ENCODE data around the gene SLC49A3.
"Not testable (repeated sequence)": the region's sequence is repeated elsewhere in the genome, so short reads cannot be mapped to it uniquely, and the experiment has no call there.

Gene SLC49A3

DNA sequence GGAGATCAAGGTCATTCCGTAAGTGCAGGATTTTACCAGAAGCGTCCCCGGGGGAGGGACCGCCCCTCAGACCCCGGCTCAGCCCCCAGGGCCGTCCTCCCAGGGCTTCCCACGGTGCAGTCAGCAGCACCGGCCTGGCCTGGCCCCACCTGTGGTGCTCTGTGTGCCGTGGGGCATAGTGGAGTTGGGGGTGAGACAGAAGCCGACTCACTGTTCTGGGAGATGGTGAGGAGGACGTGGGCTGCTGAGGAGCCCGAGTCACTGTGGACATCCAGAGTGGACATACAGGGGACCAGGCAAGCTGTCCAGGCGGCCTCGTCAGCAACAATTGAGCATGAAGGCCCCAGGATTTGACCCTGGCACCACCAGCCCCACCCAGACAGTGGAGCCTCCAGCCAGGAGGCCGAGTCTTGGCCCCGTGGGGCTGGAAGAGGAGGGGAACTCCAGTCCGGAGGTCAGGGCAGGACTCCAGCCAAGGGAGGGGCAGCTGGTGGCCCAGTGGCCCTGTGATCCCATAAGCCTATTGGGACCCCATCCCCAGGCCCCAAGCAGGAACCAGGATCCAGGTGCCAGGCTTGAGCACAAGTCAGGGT lies 34.0 kb downstream of the SLC49A3 start:
- H3K9me3 ChIP-seq (ENCODE audit: control insufficient read depth, insufficient read depth, low read length) = no peaks in the 10 kb centered on the region
- no peaks in the 10 kb centered on the region for H3K4me1 ChIP-seq (ENCODE audit: insufficient read depth, low read length)
- no peaks in the 10 kb centered on the region for H3K36me3 ChIP-seq (ENCODE audit: insufficient read depth, low read length)

DNA sequence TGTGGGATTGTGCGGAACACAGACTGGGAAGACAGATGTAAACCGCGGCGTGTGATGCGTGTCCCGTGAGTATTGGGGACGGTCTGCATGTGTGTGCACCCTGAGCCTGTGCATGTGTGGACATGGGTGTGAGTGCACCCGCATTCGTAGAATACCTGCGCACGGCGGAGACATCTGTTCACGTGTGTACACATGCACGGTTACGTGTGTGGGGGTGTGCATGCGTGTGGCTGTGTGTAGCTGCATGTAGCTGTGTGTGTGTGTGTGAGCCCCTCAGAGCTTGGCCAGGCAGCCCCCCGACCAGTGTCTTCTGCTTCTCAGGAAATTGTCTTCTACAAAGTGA lies 34.5 kb downstream of the SLC49A3 start:
- Histone ChIP-seq H3K36me3 (ENCODE audit: insufficient read depth, low read length) (no peaks in the 10 kb centered on the region), H3K4me1 (ENCODE audit: insufficient read depth, low read length) (no peaks in the 10 kb centered on the region), H3K9me3 (ENCODE audit: control insufficient read depth, insufficient read depth, low read length) (no peaks in the 10 kb centered on the region), H3K9ac (ENCODE audit: low read depth, low read length) (no peak overlapping the region)

More for the DNA sequence above, 34.0 kb downstream of the SLC49A3 start:
- no peak overlapping the region for H3K9ac ChIP-seq (ENCODE audit: low read depth, low read length)

DNA sequence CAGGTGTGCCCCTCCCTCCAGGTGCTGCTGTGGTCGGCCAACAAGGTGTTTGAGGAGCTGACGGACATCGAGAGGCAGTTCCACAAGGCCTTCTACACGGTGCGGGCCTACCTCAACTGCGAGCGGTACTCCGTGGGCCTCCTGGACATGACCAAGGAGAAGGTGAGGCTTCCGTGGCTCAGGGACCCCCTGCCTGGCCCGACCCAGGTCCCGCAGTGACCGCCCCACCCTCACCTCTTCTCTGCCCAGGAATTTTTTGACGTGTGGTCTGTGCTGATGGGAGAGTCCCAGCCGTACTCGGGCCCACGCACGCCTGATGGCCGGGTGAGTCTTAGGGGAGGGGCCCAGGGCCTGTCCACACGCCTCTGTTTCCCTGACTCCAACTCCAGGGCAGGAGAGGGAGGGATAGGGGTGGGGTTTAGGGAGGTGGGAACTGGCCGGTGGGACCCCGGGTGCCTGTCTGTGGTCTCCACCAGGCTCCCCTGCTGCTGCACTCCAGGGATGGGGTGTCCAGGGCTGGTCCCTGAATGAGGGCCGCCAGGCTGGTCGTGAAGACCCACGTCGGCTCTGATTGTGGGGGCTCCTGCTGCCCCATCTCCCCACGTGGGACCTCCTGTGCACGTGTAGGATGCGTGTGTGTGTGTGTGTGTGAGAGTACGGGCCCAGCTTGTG lies 35.0 kb downstream of the SLC49A3 start:
- no peaks in the 10 kb centered on the region; the same call in 1 of the 2 replicates for H3K4me1 ChIP-seq (ENCODE audit: insufficient read depth, low read length)
- H3K9ac ChIP-seq (ENCODE audit: low read depth, low read length) = no peak overlapping the region
- no peaks in the 10 kb centered on the region for H3K9me3 ChIP-seq (ENCODE audit: control insufficient read depth, insufficient read depth, low read length)
- H3K36me3 ChIP-seq (ENCODE audit: insufficient read depth, low read length) = no peaks in the 10 kb centered on the region

DNA sequence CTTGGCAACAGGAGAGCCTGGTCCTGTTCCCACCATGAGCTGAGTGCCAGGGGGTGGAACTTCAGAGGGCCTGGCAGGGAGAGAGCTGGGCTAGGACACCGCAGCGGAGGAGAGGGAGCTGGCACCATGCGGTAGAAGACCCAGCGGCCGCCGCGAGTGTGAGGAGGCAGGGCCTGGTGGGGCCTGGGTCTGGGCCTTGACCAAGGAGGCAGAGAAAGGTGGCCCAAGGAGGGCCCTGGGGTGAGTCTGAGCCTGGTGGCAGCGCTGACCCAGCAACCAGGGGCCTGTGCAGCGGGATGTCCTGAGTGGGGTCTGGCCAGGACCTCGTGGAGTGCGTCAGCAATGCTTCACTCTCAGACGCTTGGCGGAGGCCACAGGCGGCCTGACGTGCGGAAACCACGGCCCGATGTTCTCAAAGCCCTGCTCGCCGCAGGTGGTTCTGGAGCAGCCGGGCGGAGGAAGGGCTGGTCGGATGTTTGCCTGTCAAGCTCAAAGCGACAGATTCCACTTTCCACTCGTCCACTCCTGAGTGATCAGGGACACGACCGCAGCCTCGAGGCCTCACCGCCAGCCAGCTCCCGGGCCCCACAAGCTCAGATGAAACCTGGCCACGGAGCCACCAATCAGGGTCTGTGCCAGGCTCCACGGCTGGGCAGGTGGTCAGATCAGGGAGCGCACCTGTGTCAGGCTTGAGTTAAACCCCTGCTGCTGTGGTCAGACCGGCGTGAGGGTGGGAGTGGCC lies 35.7 kb downstream of the SLC49A3 start:
- Histone ChIP-seq H3K9ac (ENCODE audit: low read depth, low read length) (no peak overlapping the region), H3K9me3 (ENCODE audit: control insufficient read depth, insufficient read depth, low read length) (no peaks in the 10 kb centered on the region), H3K36me3 (ENCODE audit: insufficient read depth, low read length) (no peaks in the 10 kb centered on the region), H3K4me1 (ENCODE audit: insufficient read depth, low read length) (no peaks in the 10 kb centered on the region; the same call in 1 of the 2 replicates)

DNA sequence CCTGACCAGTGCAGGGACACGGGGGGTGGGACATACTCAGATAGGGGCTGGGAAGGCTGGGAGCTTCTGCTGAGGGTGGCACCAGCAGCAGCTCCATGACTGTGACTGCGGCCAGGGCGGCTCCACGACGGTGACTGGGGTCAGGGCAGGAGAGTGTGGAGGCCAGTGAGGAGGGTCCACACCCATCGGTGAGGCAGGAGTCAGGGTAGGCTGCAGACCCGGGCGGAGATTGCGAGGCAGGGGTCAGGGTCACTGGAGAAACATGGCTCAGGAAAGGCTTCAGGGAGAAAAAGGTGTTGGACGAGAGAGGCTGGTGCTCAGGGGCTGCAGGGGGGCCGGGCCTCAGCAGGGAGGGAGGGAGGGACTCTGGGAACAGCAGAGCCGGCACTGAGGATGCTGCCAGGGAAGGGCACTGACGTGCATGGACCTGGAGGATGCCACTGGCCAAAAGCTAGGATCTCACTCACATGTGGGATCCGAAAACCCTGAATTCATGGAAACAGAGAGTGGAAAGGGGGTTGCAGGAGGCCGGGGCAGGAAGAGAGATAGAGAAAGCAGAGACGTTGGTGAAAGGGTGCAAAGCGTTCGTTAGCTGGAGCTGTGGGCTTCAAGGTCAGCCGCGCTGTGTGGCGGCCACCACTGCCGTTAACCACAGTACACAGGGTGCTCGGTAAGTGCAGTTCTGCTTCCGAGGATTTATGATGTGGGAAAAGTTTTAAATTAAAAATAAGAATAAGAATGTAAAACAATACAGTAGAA lies 36.9 kb downstream of the SLC49A3 start:
- H3K36me3 ChIP-seq (ENCODE audit: insufficient read depth, low read length) = no peaks in the 10 kb centered on the region
- no peak overlapping the region for H3K9ac ChIP-seq (ENCODE audit: low read depth, low read length)
- H3K4me1 ChIP-seq (ENCODE audit: insufficient read depth, low read length) = no peaks in the 10 kb centered on the region; the same call in 1 of the 2 replicates
- H3K9me3 ChIP-seq (ENCODE audit: control insufficient read depth, insufficient read depth, low read length) = no peaks in the 10 kb centered on the region

DNA sequence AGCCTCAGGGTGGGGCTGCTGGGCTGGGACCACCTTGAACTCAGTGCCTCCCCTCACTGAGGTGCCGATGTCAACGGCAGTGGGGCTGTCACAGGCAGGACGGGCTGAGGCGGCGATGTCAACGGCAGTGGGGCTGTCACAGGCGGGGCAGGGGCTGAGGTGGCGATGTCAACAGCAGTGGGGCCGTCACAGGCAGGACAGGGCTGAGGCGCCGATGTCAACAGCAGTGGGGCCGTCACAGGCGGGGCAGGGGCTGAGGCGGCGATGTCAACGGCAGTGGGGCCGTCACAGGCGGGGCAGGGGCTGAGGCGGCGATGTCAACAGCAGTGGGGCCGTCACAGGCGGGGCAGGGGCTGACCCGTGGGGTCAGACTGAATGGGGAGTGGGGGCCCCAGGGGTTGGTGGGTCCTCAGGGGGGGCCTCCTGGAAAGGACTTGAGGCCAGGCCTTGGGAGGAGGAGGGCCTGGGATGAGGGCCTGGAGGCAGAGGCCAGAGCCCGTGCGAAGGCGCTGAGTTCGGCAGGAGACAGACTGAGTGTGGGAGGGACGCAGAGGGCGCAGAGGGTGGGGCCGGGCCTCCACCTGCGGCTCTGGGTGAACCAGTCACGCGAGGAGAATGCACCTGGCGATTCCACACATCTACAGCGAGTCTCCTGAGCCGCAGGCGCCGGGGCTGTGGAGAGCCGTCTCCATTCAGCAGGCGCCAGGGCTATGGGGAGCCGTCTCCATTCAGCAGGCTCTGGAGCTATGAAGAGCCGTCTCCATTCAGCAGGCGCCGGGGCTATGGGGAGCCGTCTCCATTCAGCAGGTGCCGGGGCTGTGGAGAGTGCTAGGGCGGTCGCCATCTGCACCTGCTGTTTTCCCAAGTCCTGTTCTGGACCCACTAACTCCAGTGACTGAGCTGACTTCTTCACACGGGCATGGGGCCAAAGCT lies 37.7 kb downstream of the SLC49A3 start:
- Histone ChIP-seq H3K36me3 (ENCODE audit: insufficient read depth, low read length) (no peaks in the 10 kb centered on the region), H3K9ac (ENCODE audit: low read depth, low read length) (no peak overlapping the region), H3K9me3 (ENCODE audit: control insufficient read depth, insufficient read depth, low read length) (no peaks in the 10 kb centered on the region), H3K4me1 (ENCODE audit: insufficient read depth, low read length) (no peaks in the 10 kb centered on the region; the same call in 1 of the 2 replicates)

DNA sequence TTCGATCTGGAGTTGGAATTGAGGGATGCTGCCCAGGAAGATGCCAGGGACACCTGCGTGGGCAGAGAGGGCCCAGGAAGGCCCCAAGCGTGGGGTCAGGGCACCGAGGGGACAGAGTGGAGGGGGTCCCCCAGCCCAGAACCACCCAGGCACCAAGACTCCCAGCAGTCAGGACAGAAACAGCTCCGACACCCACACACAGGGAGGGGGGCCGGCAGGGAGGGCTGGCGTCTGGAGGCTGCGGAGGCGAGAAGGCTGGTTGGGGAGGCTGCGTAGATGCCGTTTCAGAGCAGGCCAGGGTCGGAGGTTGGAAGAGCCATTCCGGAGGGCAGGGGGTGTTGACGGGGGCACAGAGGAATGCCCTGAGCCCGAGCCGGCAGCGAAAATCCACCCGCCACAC lies 38.5 kb downstream of the SLC49A3 start:
- H3K4me1 ChIP-seq (ENCODE audit: insufficient read depth, low read length) = no peaks in the 10 kb centered on the region; the same call in 1 of the 2 replicates
- H3K9me3 ChIP-seq (ENCODE audit: control insufficient read depth, insufficient read depth, low read length) = no peaks in the 10 kb centered on the region
- no peak overlapping the region for H3K9ac ChIP-seq (ENCODE audit: low read depth, low read length)
- H3K36me3 ChIP-seq (ENCODE audit: insufficient read depth, low read length) = no peaks in the 10 kb centered on the region

DNA sequence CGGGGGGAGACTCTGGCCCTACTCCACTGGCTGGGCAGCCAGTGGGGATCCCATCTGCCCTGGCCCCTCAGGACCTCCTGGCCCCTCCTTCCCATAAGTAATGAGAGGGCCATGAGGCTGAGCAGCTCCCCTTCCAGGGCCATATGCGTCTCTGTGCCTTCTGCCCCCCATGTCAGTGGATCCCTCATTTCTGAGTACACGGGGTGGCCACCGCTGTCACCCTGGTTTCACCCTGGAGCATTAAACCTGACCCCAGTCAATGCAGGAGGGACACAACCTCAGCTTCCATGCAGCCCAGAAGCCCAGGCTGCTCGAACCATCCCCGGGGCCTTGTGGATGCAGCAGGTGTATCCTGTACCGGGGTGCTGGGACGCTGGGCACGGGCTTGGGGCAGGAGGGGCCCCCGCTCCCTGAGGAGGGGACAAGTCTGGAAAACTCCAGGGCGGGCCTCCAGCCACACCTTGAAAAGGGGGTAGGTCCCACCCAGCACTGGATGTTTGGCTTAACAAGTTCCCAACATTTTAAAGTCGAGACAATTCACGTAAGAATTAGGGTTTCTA lies 39.1 kb downstream of the SLC49A3 start:
- no peak overlapping the region for H3K9ac ChIP-seq (ENCODE audit: low read depth, low read length)
- H3K4me1 ChIP-seq (ENCODE audit: insufficient read depth, low read length) = no peaks in the 10 kb centered on the region; the same call in 1 of the 2 replicates
- H3K36me3 ChIP-seq (ENCODE audit: insufficient read depth, low read length) = no peaks in the 10 kb centered on the region
- no peaks in the 10 kb centered on the region for H3K9me3 ChIP-seq (ENCODE audit: control insufficient read depth, insufficient read depth, low read length)

DNA sequence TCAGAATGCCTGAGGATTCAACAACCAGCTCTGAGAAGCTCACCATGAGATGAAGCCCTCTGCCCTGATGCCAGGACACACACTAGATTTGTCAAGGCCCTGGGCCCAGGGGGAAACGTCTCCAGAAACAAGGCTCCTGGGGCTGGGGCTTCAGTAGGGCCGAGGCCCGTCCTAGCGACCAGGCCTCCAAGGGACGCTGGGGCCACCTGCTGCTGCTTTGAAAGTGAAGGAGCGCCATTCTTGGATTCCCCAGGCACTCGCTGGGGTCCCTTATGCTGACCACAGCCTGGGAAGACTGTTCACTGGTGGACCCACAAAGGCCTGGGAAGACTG lies 39.7 kb downstream of the SLC49A3 start:
- H3K4me1 ChIP-seq (ENCODE audit: insufficient read depth, low read length) = no peaks in the 10 kb centered on the region; the same call in 1 of the 2 replicates
- no peaks in the 10 kb centered on the region for H3K36me3 ChIP-seq (ENCODE audit: insufficient read depth, low read length)
- no peak overlapping the region for H3K9ac ChIP-seq (ENCODE audit: low read depth, low read length)
- no peaks in the 10 kb centered on the region for H3K9me3 ChIP-seq (ENCODE audit: control insufficient read depth, insufficient read depth, low read length)

DNA sequence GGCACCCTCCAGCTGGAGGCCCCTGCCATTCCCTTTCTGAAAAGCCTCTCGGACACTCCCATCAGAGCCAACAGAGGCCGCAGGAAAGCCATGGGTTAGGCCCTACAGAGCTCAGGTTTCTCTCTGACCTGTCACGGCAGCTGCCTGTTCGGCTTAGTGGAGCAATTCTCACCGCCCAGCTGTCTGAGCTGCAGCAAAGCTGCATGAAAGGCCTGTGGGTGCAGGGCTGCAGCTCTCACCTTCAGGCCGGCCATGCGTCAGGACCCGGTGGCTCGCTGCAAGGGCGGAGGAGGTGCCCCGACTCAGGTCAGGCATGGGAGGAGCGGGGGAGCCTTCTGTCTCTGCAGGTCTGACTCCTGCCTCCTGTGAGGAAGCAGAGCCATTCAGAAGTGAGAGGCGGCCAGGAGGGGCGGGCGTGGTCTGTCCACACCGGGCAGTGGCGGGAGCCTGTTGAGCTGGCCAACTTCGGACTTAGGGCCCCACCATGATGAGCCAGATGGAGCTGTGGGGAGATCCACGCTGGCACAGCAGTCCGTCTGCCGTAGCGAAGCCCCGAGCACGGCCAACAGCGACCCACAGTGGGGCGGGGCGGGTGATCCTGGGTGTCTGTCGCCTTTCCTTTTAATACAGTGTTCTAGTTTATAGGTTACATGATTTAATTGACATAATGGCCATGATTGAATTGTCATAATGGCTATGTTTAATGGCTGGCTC lies 40.2 kb downstream of the SLC49A3 start:
- H3K36me3 ChIP-seq (ENCODE audit: insufficient read depth, low read length) = no peaks in the 10 kb centered on the region
- H3K9me3 ChIP-seq (ENCODE audit: control insufficient read depth, insufficient read depth, low read length) = no peaks in the 10 kb centered on the region
- no peaks in the 10 kb centered on the region; the same call in 1 of the 2 replicates for H3K4me1 ChIP-seq (ENCODE audit: insufficient read depth, low read length)
- H3K9ac ChIP-seq (ENCODE audit: low read depth, low read length) = no peak overlapping the region

DNA sequence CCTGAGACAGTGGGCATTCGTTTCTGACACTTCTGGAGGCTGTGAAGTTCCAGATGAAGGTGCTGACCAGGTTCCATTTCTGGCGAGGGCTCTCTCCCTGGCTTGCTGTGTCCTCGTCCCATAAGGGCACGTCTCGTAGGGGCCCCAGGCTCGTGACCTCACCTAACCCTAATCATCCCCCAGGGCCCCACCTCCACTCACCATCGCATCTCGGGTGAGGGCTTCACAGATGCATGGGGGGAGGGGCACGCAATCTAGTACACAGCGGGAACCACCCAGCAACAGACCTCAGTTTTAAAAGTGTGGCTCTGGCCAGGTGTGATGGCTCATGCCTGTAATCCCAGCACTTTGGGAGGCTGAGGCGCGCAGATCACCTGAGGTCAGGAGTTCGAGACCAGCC lies 41.5 kb downstream of the SLC49A3 start:
- no peak overlapping the region for H3K9ac ChIP-seq (ENCODE audit: low read depth, low read length)
- no peaks in the 10 kb centered on the region; the same call in 1 of the 2 replicates for H3K4me1 ChIP-seq (ENCODE audit: insufficient read depth, low read length)
- no peaks in the 10 kb centered on the region for H3K36me3 ChIP-seq (ENCODE audit: insufficient read depth, low read length)
- H3K9me3 ChIP-seq (ENCODE audit: control insufficient read depth, insufficient read depth, low read length) = no peaks in the 10 kb centered on the region

DNA sequence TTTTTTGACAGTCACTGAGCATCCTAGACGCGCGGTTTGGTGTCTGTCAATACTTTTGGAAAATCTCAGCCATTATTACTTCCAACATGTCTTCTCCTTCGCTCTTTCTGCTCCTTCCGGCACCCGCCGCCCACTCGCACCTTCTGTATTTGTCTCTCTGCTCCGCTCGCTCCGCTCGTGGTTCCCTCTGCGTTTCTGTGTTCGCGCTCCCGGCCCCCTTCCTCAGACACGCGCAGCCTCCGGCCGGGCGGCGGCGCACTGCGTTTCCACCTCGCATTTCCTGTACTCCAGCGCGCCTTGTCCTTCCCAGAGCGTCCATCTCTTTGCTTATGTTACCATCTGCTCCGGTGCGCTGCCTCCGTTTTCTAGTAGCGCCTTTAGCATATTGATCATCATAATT lies 42.5 kb downstream of the SLC49A3 start:
- H3K9me3 ChIP-seq (ENCODE audit: control insufficient read depth, insufficient read depth, low read length) = no peaks in the 10 kb centered on the region
- H3K4me1 ChIP-seq (ENCODE audit: insufficient read depth, low read length) = no peaks in the 10 kb centered on the region; the same call in 1 of the 2 replicates
- no peak overlapping the region for H3K9ac ChIP-seq (ENCODE audit: low read depth, low read length)
- H3K36me3 ChIP-seq (ENCODE audit: insufficient read depth, low read length) = no peaks in the 10 kb centered on the region

DNA sequence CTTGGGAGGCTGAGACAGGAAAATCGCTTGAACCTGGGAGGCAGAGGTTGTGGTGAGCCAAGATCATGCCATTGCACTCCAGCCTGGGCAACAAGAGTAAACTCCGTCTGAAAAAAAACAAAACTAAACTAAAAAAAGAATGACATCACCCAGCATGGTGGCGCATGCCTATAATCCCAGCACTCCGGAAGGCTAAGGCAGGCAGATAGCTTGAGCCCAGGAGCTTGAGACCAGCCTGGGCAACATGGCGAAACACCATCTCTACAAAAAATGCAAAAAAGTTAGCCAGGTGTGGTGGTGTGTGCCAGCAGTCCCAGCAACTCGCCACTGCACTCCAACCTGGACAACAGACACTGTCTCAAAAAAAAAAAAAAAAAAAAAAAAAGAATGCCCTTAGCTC lies 46.6 kb downstream of the SLC49A3 start:
- H3K4me1 ChIP-seq (ENCODE audit: insufficient read depth, low read length); H3K9me3 ChIP-seq (ENCODE audit: control insufficient read depth, insufficient read depth, low read length); H3K36me3 ChIP-seq (ENCODE audit: insufficient read depth, low read length); H3K9ac ChIP-seq (ENCODE audit: low read depth, low read length): not testable (repeated sequence)
